ENCODE data around the gene RTL1.

RTL1 gene

GRCh38 chr14:100896369-100897060 is 7.0 kb downstream of the RTL1 start:
- no peak for TF ChIP-seq CTCF (IDR thresholded peaks at IDR 0.05; ENCODE audit: low read depth, low read length)
- no peak for DNase-seq (ENCODE audit: extremely low read depth, low read depth)

- DNase-seq (ENCODE audit: extremely low read depth, low read depth), result no peak
- TF ChIP-seq CTCF (IDR thresholded peaks at IDR 0.05; ENCODE audit: low read depth, low read length), result no peak
Measured at GRCh38 chr14:100895411-100895810, 8.1 kb downstream of the RTL1 start.

DNA sequence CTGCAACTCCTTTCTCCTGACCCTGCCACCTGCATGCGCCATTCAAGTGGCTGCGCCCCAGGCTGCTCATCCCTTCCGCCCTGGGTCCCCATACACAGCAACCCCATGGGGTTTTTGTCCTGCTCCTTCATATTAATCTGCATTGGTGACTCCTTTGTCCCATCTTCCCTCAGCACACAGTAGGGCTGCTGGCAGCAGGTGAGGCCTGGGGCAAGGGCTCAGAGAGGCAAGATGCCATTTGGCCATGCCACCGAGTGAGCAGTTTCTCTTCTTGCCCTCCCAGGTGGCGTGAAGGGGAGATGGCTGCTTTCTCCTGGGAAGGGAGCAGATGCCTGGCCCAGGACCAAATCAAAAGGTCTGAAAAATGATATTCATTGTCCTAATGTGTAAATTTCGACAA is 9.1 kb downstream of the RTL1 start:
- no peak for TF ChIP-seq CTCF (IDR thresholded peaks at IDR 0.05; ENCODE audit: low read depth, low read length)
- no peak for DNase-seq (ENCODE audit: extremely low read depth, low read depth)

GRCh38 chr14:100893760-100894159 is 9.8 kb downstream of the RTL1 start:
- TF ChIP-seq CTCF (IDR thresholded peaks at IDR 0.05; ENCODE audit: low read depth, low read length), result no peak
- DNase-seq (ENCODE audit: extremely low read depth, low read depth), result no peak

DNA sequence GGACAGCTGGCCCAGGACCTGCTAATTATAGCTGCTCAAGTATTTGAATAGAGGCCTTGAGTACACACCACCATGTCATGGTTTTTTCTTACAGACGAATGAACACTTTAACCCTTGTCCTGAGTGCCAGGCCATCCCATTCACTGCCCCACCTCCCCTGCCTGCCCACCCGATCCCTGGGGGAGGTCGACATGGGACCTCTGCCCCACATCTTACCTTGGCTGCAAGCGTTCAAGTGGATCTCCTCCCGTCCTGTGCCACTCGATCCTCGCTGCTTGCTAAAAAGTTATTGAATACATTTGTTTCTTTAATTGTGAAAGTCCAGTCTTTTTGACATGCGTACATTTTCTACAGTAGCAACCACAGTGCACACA is 10.3 kb downstream of the RTL1 start:
- TF ChIP-seq CTCF (IDR thresholded peaks at IDR 0.05; ENCODE audit: low read depth, low read length), result no peak
- DNase-seq (ENCODE audit: extremely low read depth, low read depth), result no peak

DNA sequence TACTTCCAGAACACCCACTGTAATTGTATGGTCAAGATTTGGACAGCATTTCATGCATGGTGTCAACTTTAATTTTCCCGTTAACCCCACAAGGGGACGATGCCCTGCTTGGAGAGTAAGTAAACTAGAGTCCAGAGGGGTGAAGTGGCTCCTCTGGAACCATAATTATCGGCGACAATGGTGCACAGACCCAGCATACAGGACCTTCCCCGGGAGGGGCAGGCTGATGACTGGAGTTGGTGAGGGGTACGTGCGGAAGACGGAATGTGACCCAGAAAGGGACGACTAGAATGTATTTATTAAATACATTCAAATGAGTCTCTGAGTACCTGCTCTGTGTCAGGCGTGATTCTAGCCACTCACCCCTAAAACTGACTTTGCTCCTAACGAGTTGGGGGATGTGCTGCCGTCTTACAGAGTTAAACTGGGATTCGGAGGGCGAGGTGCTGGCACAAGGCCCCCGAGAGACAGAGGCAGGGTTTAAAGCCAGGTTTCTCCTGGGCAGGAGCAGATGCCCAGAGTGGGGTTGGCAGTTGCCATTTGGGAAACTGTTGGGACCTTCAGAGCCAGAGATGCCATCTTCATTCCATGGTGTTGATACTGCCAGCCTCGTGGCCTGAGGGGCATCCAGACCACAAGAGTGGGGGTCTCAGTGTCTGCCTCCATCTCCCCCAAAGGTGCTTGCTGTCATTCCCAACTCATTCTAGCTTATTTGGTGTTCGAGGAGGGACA is 10.9 kb downstream of the RTL1 start:
- TF ChIP-seq CTCF (IDR thresholded peaks at IDR 0.05; ENCODE audit: low read depth, low read length), result no peak
- DNase-seq (ENCODE audit: extremely low read depth, low read depth), result no peak
